Neural crest cell (in vitro differentiated cells): ENCODE data around the gene TRMT11. TPM values are rescaled to one million over a fixed set of nuclear protein-coding genes. Genes with fewer than 3 reads are reported as not detected.

Experiments
- DNase-seq: peaks from one replicate; pipeline ENCODE4 v3.0.0; 2021; ENCODE audit warnings: low read depth, mixed read lengths, low spot score
- H3K27ac Mint-ChIP-seq: one replicate; pipeline ENCODE4 v1.8.0; 2021; ENCODE audit warnings: mild to moderate bottlenecking, mixed read lengths; ENCODE audit not compliant: unreplicated experiment
- H3K27me3 Mint-ChIP-seq: 2 replicates; pipeline ENCODE4 v1.8.0; 2021; ENCODE audit warnings: low read depth, mild to moderate bottlenecking, mixed read lengths
- H3K36me3 Mint-ChIP-seq: 2 replicates; pipeline ENCODE4 v1.8.0; 2021; ENCODE audit warnings: low read depth, mild to moderate bottlenecking, mixed read lengths
- H3K4me1 Mint-ChIP-seq: 2 replicates; pipeline ENCODE4 v1.8.0; 2021; ENCODE audit warnings: mixed read lengths
- H3K4me3 Mint-ChIP-seq: one replicate; pipeline ENCODE4 v1.8.0; 2021; ENCODE audit warnings: mild to moderate bottlenecking, mixed read lengths
- H3K9me3 Mint-ChIP-seq: 2 replicates; pipeline ENCODE4 v1.8.0; 2021; ENCODE audit warnings: mixed read lengths
- total RNA-seq: library from RNA; stranded (reverse); gene quantifications from 2 replicates; pipeline ENCODE4 v1.2.1, GENCODE V29; 2021
- TF ChIP-seq, protein P1 (sequence below): fragments of 200-600 bp; sonication (generic); conservative IDR thresholded peaks from 2 replicates; pipeline ENCODE4 v1.5.0; 2021; ENCODE audit warnings: antibody characterized with exemption, mild to moderate bottlenecking

The TRMT11 gene
- total RNA-seq, 1 donor from 2014 or later: 31.0 TPM

DNA sequence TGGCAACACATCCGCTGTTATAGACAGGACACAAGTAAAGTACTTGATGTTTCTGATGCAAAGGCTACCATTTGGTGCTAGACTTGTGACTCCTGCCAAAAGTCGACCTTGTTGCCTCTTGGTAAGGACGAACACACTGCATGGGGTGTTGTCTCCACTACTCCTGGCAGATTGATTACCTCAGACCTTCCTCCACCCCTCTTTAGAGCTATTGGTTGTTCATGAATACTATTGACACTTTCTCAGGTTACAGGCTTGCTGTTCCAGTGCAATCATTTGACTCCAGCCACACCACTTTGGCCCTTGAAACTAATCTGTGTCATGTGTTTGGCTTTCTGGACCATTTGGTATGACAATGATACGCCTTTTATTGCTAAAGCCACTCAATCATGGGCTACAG lies 62.3 kb downstream of the TRMT11 start:
- Mint-ChIP-seq H3K27me3 (no peaks in the 10 kb centered on the region), H3K27ac (no peak overlapping the region), H3K36me3 (peaks cover 45% of the 10 kb centered on the region), H3K9me3 (peaks cover 4% of the 10 kb centered on the region), H3K4me3 (no peak overlapping the region), H3K4me1 (no peaks in the 10 kb centered on the region)
- DNase-seq: no peak
- TF ChIP-seq, protein P1, sequence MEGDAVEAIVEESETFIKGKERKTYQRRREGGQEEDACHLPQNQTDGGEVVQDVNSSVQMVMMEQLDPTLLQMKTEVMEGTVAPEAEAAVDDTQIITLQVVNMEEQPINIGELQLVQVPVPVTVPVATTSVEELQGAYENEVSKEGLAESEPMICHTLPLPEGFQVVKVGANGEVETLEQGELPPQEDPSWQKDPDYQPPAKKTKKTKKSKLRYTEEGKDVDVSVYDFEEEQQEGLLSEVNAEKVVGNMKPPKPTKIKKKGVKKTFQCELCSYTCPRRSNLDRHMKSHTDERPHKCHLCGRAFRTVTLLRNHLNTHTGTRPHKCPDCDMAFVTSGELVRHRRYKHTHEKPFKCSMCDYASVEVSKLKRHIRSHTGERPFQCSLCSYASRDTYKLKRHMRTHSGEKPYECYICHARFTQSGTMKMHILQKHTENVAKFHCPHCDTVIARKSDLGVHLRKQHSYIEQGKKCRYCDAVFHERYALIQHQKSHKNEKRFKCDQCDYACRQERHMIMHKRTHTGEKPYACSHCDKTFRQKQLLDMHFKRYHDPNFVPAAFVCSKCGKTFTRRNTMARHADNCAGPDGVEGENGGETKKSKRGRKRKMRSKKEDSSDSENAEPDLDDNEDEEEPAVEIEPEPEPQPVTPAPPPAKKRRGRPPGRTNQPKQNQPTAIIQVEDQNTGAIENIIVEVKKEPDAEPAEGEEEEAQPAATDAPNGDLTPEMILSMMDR: no peak

DNA sequence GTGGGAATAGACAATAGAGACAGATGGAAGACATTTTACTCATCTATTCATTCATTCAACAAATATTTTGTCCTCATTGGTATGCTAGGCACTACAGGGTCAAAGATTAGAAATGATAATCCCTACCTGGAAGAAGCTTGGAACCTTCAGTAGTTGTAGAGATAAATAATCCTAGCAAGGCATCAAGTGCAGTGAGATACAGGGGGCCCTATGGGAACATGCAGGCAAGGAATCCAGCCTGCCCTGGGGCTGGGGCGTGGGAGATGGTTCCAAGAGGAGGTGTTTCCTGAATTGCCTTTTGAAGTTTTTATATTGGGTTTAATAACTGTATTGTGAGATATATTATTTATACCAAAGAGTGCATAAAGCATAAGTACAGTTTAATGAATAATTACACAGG lies 64.5 kb downstream of the TRMT11 start:
- peaks cover 38% of the 10 kb centered on the region for H3K36me3 Mint-ChIP-seq
- H3K27me3 Mint-ChIP-seq: no peaks in the 10 kb centered on the region
- no peaks in the 10 kb centered on the region for H3K4me1 Mint-ChIP-seq
- TF ChIP-seq, protein P1: no peak
- peaks cover 2% of the 10 kb centered on the region for H3K9me3 Mint-ChIP-seq
- no peak overlapping the region for H3K27ac Mint-ChIP-seq
- no peak for DNase-seq
- H3K4me3 Mint-ChIP-seq: no peak overlapping the region

DNA sequence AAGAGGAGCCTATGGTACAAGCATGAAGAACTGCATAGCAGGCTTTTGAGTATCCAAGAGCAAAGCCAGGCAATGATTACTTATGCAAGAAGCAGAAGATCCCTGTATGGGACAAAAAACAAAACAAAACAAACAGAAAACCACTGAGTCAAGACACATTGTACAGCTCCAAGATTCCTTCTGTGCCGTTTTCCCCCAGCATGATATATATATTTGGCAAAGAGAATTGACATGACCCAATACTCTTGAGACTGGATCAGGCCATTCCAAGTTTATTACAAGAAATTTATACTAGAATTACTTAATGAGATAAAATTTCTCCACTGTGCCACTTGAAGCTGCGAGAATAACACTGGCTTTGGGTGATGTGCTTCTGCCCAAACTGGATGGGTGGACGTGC lies 65.5 kb downstream of the TRMT11 start:
- Mint-ChIP-seq H3K27ac (no peak overlapping the region), H3K4me3 (no peak overlapping the region), H3K27me3 (no peaks in the 10 kb centered on the region), H3K9me3 (peaks cover 2% of the 10 kb centered on the region), H3K36me3 (peaks cover 38% of the 10 kb centered on the region), H3K4me1 (no peaks in the 10 kb centered on the region)
- TF ChIP-seq, protein P1: no peak
- no peak for DNase-seq

DNA sequence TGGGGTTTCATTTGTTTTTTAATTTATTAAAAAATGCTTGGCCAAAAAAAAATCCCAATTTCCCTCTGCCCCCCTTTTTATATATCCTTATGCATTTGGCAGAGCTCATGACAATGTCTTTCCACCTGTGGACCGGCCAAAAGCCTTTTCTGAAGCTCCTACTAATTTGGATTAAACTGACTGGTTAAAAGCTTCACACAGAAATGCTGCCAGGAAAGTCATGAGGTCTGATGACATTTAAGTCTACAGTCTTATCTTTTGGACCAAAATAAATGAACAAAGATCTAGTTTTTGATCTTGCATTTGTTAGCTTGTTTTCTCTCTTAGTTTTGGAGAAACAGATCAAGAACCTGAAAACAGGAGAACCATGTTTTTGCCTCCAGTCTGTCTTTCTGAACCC lies 66.1 kb downstream of the TRMT11 start:
- H3K27ac Mint-ChIP-seq: no peak overlapping the region
- H3K36me3 Mint-ChIP-seq: peaks cover 38% of the 10 kb centered on the region
- no peaks in the 10 kb centered on the region for H3K27me3 Mint-ChIP-seq
- H3K9me3 Mint-ChIP-seq: peaks cover 2% of the 10 kb centered on the region
- H3K4me3 Mint-ChIP-seq: no peak overlapping the region
- TF ChIP-seq, protein P1: no peak
- DNase-seq: no peak
- no peaks in the 10 kb centered on the region for H3K4me1 Mint-ChIP-seq

DNA sequence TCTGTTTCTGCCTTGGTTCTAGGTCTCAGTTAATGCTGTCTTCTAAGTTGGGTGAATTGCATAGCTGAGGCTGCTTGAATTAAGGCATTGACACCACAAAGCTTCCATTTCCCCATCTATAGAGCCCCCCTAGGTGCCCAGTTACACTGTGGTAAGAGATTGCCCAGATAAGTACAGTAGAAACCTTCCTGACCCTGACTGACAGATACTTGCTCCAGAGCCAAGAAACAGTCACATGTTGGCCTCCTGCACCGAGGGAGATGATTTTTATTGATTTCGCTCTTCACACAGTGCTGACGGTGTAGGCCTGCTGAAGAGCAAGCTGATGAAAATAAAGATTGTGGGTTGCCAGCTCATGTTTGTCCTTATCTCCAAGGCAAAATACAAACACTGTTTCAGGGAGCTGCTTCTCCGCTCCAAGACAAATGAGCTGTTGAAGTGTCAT lies 67.9 kb downstream of the TRMT11 start:
- no peak for DNase-seq
- no peaks in the 10 kb centered on the region for H3K4me1 Mint-ChIP-seq
- peaks cover 5% of the 10 kb centered on the region for H3K9me3 Mint-ChIP-seq
- no peaks in the 10 kb centered on the region for H3K27me3 Mint-ChIP-seq
- H3K36me3 Mint-ChIP-seq: peaks cover 36% of the 10 kb centered on the region
- TF ChIP-seq, protein P1: no peak
- H3K4me3 Mint-ChIP-seq: no peak overlapping the region
- H3K27ac Mint-ChIP-seq: no peak overlapping the region

DNA sequence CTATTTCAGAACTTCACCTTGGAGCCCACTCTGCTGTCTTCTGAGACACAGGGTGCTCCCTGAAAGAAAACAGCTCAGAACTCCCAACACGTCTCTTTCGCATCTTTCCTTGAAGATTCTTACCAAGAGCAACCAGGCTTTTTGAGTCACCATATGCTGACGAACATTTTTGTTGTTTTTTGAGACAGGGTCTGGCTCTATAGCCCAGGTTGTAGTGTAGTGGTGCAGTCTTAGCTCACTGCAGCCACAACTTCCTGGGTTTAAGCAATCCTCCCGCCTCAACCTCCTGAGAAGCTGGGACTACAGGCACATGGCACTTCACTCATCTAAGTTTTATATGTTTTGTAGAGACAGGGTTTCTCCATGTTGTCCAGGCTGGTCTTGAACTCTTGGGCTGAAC lies 68.5 kb downstream of the TRMT11 start:
- Mint-ChIP-seq H3K4me1 (no peaks in the 10 kb centered on the region), H3K27me3 (no peaks in the 10 kb centered on the region), H3K9me3 (peaks cover 3% of the 10 kb centered on the region), H3K4me3 (no peak overlapping the region), H3K36me3 (peaks cover 35% of the 10 kb centered on the region), H3K27ac (no peak overlapping the region)
- TF ChIP-seq, protein P1: no peak
- no peak for DNase-seq
